Measurements from ENCODE around the gene SLA2. TPM values are rescaled to one million over a fixed set of nuclear protein-coding genes. Genes with fewer than 3 reads are reported as not detected.
A peak's percentile ranks its signal among the peaks of the same experiment; 100 is the strongest.

SLA2 gene
- total RNA-seq (2021; fragmentation: NEBNext Ultra II Directional; extraction: Animal tissue kit (Norgen Biotek cat#: 25700)) (0.19 TPM in 1 of 2 replicates, not detected in the other), polyA plus RNA-seq (2011; rRNA removed) (0.17 and 0.18 TPM in 2 replicates), polyA minus RNA-seq (2011; rRNA and poly(A)+ RNA removed) (0.17 and 0.19 TPM in 2 replicates)
- polyA plus RNA-seq (2011; cell fraction: cytosol; rRNA removed), result 0.25 TPM
- polyA plus RNA-seq (2011; cell fraction: nucleus; rRNA removed), result 0.37 TPM
- 0.13 to 0.21 TPM (median 0.17 TPM) in 4 replicates for polyA plus RNA-seq (2012, experiment 1 of 2)
- polyA plus RNA-seq (2012, experiment 2 of 2), result 0.10 TPM
- 0.08 TPM for polyA plus RNA-seq (2013, experiment 1 of 2)
- polyA plus RNA-seq (2013, experiment 2 of 2), result 0.02 TPM
- polyA minus RNA-seq (2011; cell fraction: cytosol; rRNA and poly(A)+ RNA removed), result not detected
- polyA minus RNA-seq (2011; cell fraction: nucleus; rRNA and poly(A)+ RNA removed), result not detected
- long read RNA-seq, experiment 1, result 0 reads
- long read RNA-seq, experiment 2, result 0 reads

- Histone ChIP-seq H2BK20ac (ENCODE audit: low read length) (no peak within 1 kb of the TSS; the same call in 1 of the 2 replicates), H3K9me3 (ENCODE audit: insufficient read depth in 2 of 2, low read depth in 1 of 2, low read length in 1 of 2) (no peaks in the 10 kb centered on the region), H4K20me1 (replicated peaks in 1 of 2; ENCODE audit: control insufficient read depth in 1 of 2, insufficient read depth in 2 of 2, low read length in 2 of 2) (no peaks in the 10 kb centered on the region), H3K27me3 (replicated peaks in 1 of 4; ENCODE audit: control insufficient read depth in 3 of 4, extremely low read depth in 1 of 4, insufficient read depth in 3 of 4, low read length in 3 of 4) (no peaks in the 10 kb centered on the region), H3K18ac (ENCODE audit: extremely low read depth, low read length) (peak within 1 kb of the TSS; percentile 32; the same call in 1 of the 2 replicates), H3K36me3 (ENCODE audit: control insufficient read depth in 2 of 4, insufficient read depth in 4 of 4, low read length in 3 of 4) (no peaks in the 10 kb centered on the region), H3K4me1 (replicated peaks in 1 of 4; ENCODE audit: control insufficient read depth in 3 of 4, insufficient read depth in 4 of 4, low read length in 3 of 4) (peaks cover 1 to 13% (median 6%) of the 10 kb centered on the region in 4 experiments; a peak in 4 of 7 replicates), H2AK5ac (ENCODE audit: low read depth, low read length) (peak within 1 kb of the TSS; percentile 39; the same call in 1 of the 2 replicates), H3K23ac (ENCODE audit: insufficient read length) (no peak within 1 kb of the TSS), H4K8ac (ENCODE audit: extremely low read depth, insufficient read depth, low read length) (peak within 1 kb of the TSS; percentile 7; the same call in 1 of the 2 replicates), H3K4me3 (ENCODE audit: extremely low read depth in 1 of 4, insufficient read depth in 2 of 4, low read depth in 3 of 4, low read length in 4 of 4) (no peak within 1 kb of the TSS), H2AFZ (ENCODE audit: low read length) (no peak within 1 kb of the TSS), H2BK120ac (replicated peaks; ENCODE audit: low read depth, low read length) (no peak within 1 kb of the TSS), H3K4me2 (ENCODE audit: insufficient read depth in 1 of 2, low read depth in 2 of 2, low read length in 2 of 2) (no peak within 1 kb of the TSS; a peak in 1 of 4 replicates), H3K79me1 (ENCODE audit: low read depth, low read length) (no peaks in the 10 kb centered on the region), H4K91ac (replicated peaks; ENCODE audit: insufficient read length, low read length) (no peak within 1 kb of the TSS), H3K9ac (replicated peaks in 1 of 4; ENCODE audit: extremely low read depth in 1 of 4, low read depth in 3 of 4, low read length in 3 of 4) (peak within 1 kb of the TSS in 1 of 4 experiments; percentile 10; a peak in 1 of 7 replicates), H2BK12ac (ENCODE audit: low read depth, low read length) (no peak within 1 kb of the TSS; the same call in 1 of the 2 replicates), H2BK15ac (ENCODE audit: low read length) (no peak within 1 kb of the TSS), H3K79me2 (ENCODE audit: control insufficient read depth in 1 of 2, insufficient read depth in 2 of 2, low read length in 2 of 2) (no peaks in the 10 kb centered on the region), H3K23me2 (ENCODE audit: low read depth, low read length) (no peaks in the 10 kb centered on the region), H4K5ac (ENCODE audit: insufficient read length, low read depth, low read length) (no peak within 1 kb of the TSS), H3K27ac (ENCODE audit: low read depth, low read length) (no peak within 1 kb of the TSS), H3K14ac (ENCODE audit: insufficient read length) (no peak within 1 kb of the TSS), H3K4ac (replicated peaks; ENCODE audit: insufficient read length, low read depth, low read length) (peak within 1 kb of the TSS; percentile 14), H2BK5ac (ENCODE audit: low read depth, low read length) (peak within 1 kb of the TSS; percentile 75; the same call in 1 of the 2 replicates), H3K56ac (replicated peaks; ENCODE audit: insufficient read length, low read depth, low read length) (no peak within 1 kb of the TSS)
- DNase-seq (ENCODE audit: low read depth in 1 of 2, low spot score in 2 of 2), result no peak
- CTCF ChIA-PET (ENCODE audit: partially characterized antibody), result interaction anchor here (0.9 to 4.1 kb wide), 8 partner anchors 10 to 110 kb away, joined by 3 to 27 read pairs (median 4); no protein-coding TSS in a partner anchor
- 92% methylated on average over 8 of the region's 9 CpGs; no CpG with 5 or more reads in 1 of the 2 experiments for WGBS, 2 experiments (ENCODE audit: extremely low coverage in 1 of 2, insufficient coverage in 1 of 2, insufficient read length in 1 of 2, insufficient replicate concordance in 2 of 2, low coverage in 1 of 2, low lambda C conversion rate in 2 of 2, missing lambda C conversion rate in 1 of 2)
- POLR2A ChIA-PET (ENCODE audit: partially characterized antibody), result interaction anchor here (1.1 to 1.6 kb wide), 2 partner anchors 27 to 60 kb away, joined by 4 read pairs; no protein-coding TSS in a partner anchor
- no peak for FAIRE-seq
- TF ChIP-seq MAFK (IDR thresholded peaks at IDR 0.05; ENCODE audit: low read depth, low read length) (no peak), RFX5 (IDR thresholded peaks at IDR 0.05; ENCODE audit: borderline replicate concordance, low read depth, low read length) (no peak), CHD2 (IDR thresholded peaks at IDR 0.05; ENCODE audit: low read length) (no peak), RBBP5 (IDR thresholded peaks at IDR 0.05; ENCODE audit: borderline replicate concordance, low read depth, low read length) (no peak), ATF3 (IDR thresholded peaks at IDR 0.05; ENCODE audit: insufficient read depth, low read depth, low read length) (no peak), BACH1 (IDR thresholded peaks at IDR 0.05; ENCODE audit: low read length) (no peak), POU5F1 (IDR thresholded peaks at IDR 0.05; ENCODE audit: low read depth, low read length) (no peak), SIN3A (conservative IDR thresholded peaks at IDR 0.05 in 1 of 2, IDR thresholded peaks at IDR 0.05 in 1 of 2; ENCODE audit: low read depth in 1 of 2, low read length in 2 of 2) (no peak), E2F6 (IDR thresholded peaks at IDR 0.05) (no peak), CBX5 (IDR thresholded peaks at IDR 0.05; ENCODE audit: low read depth, low read length) (no peak)
Measured at GRCh38 chr20:36645998-36646397, at the start of gene SLA2. Gene SLA2, minus strand, starts transcription at chr20:36646196. Its CDS starts 4,861 bp downstream, at chr20:36641335.
